Measurements from ENCODE around the gene HIRA.

Gene HIRA

GRCh38 chr22:19431649-19432132 lies at the start of gene HIRA:
Gene HIRA (minus strand): TSS chr22:19431733. CDS start chr22:19431476, 257 bp downstream.
- peak; percentile 88 for DNase-seq (ENCODE audit: low spot score)

- no peak for DNase-seq (ENCODE audit: low spot score)
These were observed 49.3 kb upstream of the HIRA start for GRCh38 chr22:19480789-19481188.

GRCh38 chr22:19480173-19480568 lies 48.6 kb upstream of the HIRA start:
- DNase-seq (ENCODE audit: low spot score) = no peak

GRCh38 chr22:19479355-19480172 lies 48.0 kb upstream of the HIRA start, which contains the start of gene CDC45:
Gene CDC45 (plus strand): TSS chr22:19479920. CDS start chr22:19479969, 49 bp downstream.
- peak; percentile 97 for DNase-seq (ENCODE audit: low spot score)

- DNase-seq (ENCODE audit: low spot score) = peak; percentile 76
These were observed 47.4 kb upstream of the HIRA start, which contains the start of gene UFD1 for GRCh38 chr22:19478901-19479354. Gene UFD1 (minus strand): TSS chr22:19479193. CDS start chr22:19479085, 108 bp downstream.

GRCh38 chr22:19478045-19478900 lies 46.7 kb upstream of the HIRA start:
- DNase-seq (ENCODE audit: low spot score) = peak; percentile 6

- DNase-seq (ENCODE audit: low spot score) = peak; percentile 15
These were observed 46.0 kb upstream of the HIRA start for GRCh38 chr22:19477321-19478044.

GRCh38 chr22:19476023-19476422 lies 44.5 kb upstream of the HIRA start:
- no peak for DNase-seq (ENCODE audit: low spot score)

- no peak for DNase-seq (ENCODE audit: low spot score)
These were observed 42.0 kb upstream of the HIRA start for GRCh38 chr22:19473578-19473977.

- no peak for DNase-seq (ENCODE audit: low spot score)
These were observed 40.7 kb upstream of the HIRA start for GRCh38 chr22:19472233-19472632.

GRCh38 chr22:19471572-19471971 lies 40.0 kb upstream of the HIRA start:
- DNase-seq (ENCODE audit: low spot score) = no peak

GRCh38 chr22:19470010-19470409 lies 38.5 kb upstream of the HIRA start:
- no peak for DNase-seq (ENCODE audit: low spot score)

GRCh38 chr22:19469421-19469820 lies 37.9 kb upstream of the HIRA start:
- DNase-seq (ENCODE audit: low spot score) = no peak

GRCh38 chr22:19467912-19468311 lies 36.4 kb upstream of the HIRA start:
- no peak for DNase-seq (ENCODE audit: low spot score)

GRCh38 chr22:19466848-19467752 lies 35.6 kb upstream of the HIRA start:
- no peak for DNase-seq (ENCODE audit: low spot score)

- DNase-seq (ENCODE audit: low spot score) = no peak
These were observed 34.7 kb upstream of the HIRA start for GRCh38 chr22:19466126-19466716.

GRCh38 chr22:19464975-19465374 lies 33.4 kb upstream of the HIRA start:
- DNase-seq (ENCODE audit: low spot score) = no peak

GRCh38 chr22:19464546-19464945 lies 33.0 kb upstream of the HIRA start:
- DNase-seq (ENCODE audit: low spot score) = no peak

GRCh38 chr22:19463491-19464469 lies 32.2 kb upstream of the HIRA start:
- no peak for DNase-seq (ENCODE audit: low spot score)

Data from CD4-positive, alpha-beta T cell treated with Interleukin-2 at 100 ng/mL for 4 hours (primary cell).